ENCODE measurements around the gene SDK1.

SDK1 gene

DNA sequence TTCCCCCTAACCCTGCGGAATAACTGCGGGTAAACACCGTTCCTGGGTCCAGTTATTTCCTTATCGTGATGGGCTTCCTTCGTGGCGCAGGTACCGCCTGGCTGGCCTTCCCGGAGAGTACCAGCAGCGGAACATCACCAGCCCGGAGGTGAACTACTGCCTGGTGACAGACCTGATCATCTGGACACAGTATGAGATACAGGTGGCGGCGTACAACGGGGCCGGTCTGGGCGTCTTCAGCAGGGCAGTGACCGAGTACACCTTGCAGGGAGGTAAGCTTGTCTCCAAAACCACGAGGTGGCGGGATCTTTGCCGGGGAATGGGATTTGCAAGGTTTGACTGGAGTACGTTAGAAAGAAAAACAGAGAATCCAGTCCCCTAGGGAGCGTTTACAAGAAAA lies 716.0 kb downstream of the SDK1 start:
- no peak overlapping the region for H3K4me3 ChIP-seq (ENCODE audit: insufficient read depth in 1 of 2, low read depth in 1 of 2, low read length in 2 of 2)
- H3K9ac ChIP-seq (ENCODE audit: low read length), result no peak overlapping the region
- no peak overlapping the region for H3K14ac ChIP-seq (ENCODE audit: low read length in 2 of 2)
- no peak overlapping the region for H4K8ac ChIP-seq (ENCODE audit: low read length)
- peak overlapping the region; percentile 27 for H4K91ac ChIP-seq (ENCODE audit: low read length)
- H2AFZ ChIP-seq (ENCODE audit: low read depth, low read length), result no peak overlapping the region
- no peak overlapping the region for H3K23ac ChIP-seq (ENCODE audit: low read length in 2 of 2)
- WGBS, result 95% methylated on average over 21 of the region's 21 CpGs
- no peak overlapping the region for H3K4me2 ChIP-seq (ENCODE audit: low read length, poor library complexity, severe bottlenecking)
- H3K27me3 ChIP-seq (ENCODE audit: control insufficient read depth in 1 of 2, insufficient read depth in 1 of 2, low read length in 2 of 2), result no peaks in the 10 kb centered on the region
- H3K4me1 ChIP-seq (ENCODE audit: control insufficient read depth, insufficient read depth, low read depth, low read length), result no peaks in the 10 kb centered on the region
- no peak overlapping the region for H2AK5ac ChIP-seq (ENCODE audit: low read length, severe bottlenecking)
- no peak overlapping the region for H2BK15ac ChIP-seq (ENCODE audit: low read depth, poor library complexity, severe bottlenecking)
- no peak overlapping the region for H2BK120ac ChIP-seq (ENCODE audit: low read depth, low read length)
- peaks cover 17% of the 10 kb centered on the region for H3K9me3 ChIP-seq (ENCODE audit: control insufficient read depth, low read length)
- H3K27ac ChIP-seq (ENCODE audit: low read length, poor library complexity, severe bottlenecking), result no peak overlapping the region
- H3K18ac ChIP-seq (ENCODE audit: low read depth in 1 of 2, low read length in 2 of 2), result no peak overlapping the region
- H2BK12ac ChIP-seq (ENCODE audit: low read length in 2 of 2), result no peak overlapping the region
- H2BK5ac ChIP-seq (ENCODE audit: low read depth, low read length, poor library complexity, severe bottlenecking), result no peak overlapping the region
- H3K36me3 ChIP-seq (ENCODE audit: control insufficient read depth in 1 of 2, insufficient read depth in 2 of 2, low read depth in 1 of 2, low read length in 2 of 2), result peaks cover 4 to 20% of the 10 kb centered on the region in 2 experiments
- no peak overlapping the region for H3K4ac ChIP-seq (ENCODE audit: low read depth in 1 of 2, low read length in 2 of 2)
- no peaks in the 10 kb centered on the region for H3K79me1 ChIP-seq (replicated peaks; ENCODE audit: low read length, poor library complexity, severe bottlenecking)
- no peak for DNase-seq

DNA sequence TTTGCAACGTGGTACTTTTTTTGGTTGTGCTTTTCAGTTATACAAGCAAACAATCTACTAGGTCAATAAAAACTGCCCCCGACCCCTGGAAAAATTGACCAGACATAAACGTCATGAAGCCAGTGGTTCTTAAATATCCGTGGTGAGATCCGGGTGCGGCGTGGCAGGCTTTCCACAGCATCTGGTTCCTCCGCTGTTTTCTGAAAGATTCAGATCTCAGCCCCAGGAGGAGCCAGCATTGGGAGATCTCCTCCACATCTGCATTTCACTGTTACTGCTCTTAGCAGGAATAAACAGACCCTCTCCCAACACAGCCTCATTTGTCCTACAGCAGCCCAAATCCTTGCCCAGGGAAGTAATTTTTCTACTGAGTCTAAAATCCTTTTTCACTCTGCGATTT lies 716.7 kb downstream of the SDK1 start:
- Histone ChIP-seq H3K4me2 (ENCODE audit: low read length, poor library complexity, severe bottlenecking) (no peak overlapping the region), H2AFZ (ENCODE audit: low read depth, low read length) (no peak overlapping the region), H3K79me1 (replicated peaks; ENCODE audit: low read length, poor library complexity, severe bottlenecking) (no peaks in the 10 kb centered on the region), H2BK120ac (ENCODE audit: low read depth, low read length) (no peak overlapping the region), H3K4me3 (ENCODE audit: insufficient read depth in 1 of 2, low read depth in 1 of 2, low read length in 2 of 2) (no peak overlapping the region), H3K36me3 (ENCODE audit: control insufficient read depth in 1 of 2, insufficient read depth in 2 of 2, low read depth in 1 of 2, low read length in 2 of 2) (peaks cover 4 to 20% of the 10 kb centered on the region in 2 experiments), H3K27me3 (ENCODE audit: control insufficient read depth in 1 of 2, insufficient read depth in 1 of 2, low read length in 2 of 2) (no peaks in the 10 kb centered on the region), H3K18ac (ENCODE audit: low read depth in 1 of 2, low read length in 2 of 2) (no peak overlapping the region), H3K23ac (ENCODE audit: low read length in 2 of 2) (no peak overlapping the region), H3K4ac (ENCODE audit: low read depth in 1 of 2, low read length in 2 of 2) (no peak overlapping the region), H3K9ac (ENCODE audit: low read length) (no peak overlapping the region), H3K4me1 (ENCODE audit: control insufficient read depth, insufficient read depth, low read depth, low read length) (no peaks in the 10 kb centered on the region), H3K27ac (ENCODE audit: low read length, poor library complexity, severe bottlenecking) (no peak overlapping the region), H4K8ac (ENCODE audit: low read length) (no peak overlapping the region), H2AK5ac (ENCODE audit: low read length, severe bottlenecking) (no peak overlapping the region), H3K14ac (ENCODE audit: low read length in 2 of 2) (no peak overlapping the region), H2BK12ac (ENCODE audit: low read length in 2 of 2) (no peak overlapping the region), H2BK15ac (ENCODE audit: low read depth, poor library complexity, severe bottlenecking) (no peak overlapping the region), H2BK5ac (ENCODE audit: low read depth, low read length, poor library complexity, severe bottlenecking) (no peak overlapping the region), H4K91ac (ENCODE audit: low read length) (no peak overlapping the region), H3K9me3 (ENCODE audit: control insufficient read depth, low read length) (peaks cover 17% of the 10 kb centered on the region)
- WGBS, result 96% methylated on average over 9 of the region's 9 CpGs
- DNase-seq, result no peak

GRCh38 chr7:4018601-4019316 lies 717.7 kb downstream of the SDK1 start:
- Histone ChIP-seq H3K4me1 (ENCODE audit: control insufficient read depth, insufficient read depth, low read depth, low read length) (no peaks in the 10 kb centered on the region), H2BK120ac (ENCODE audit: low read depth, low read length) (no peak overlapping the region), H2BK12ac (ENCODE audit: low read length in 2 of 2) (no peak overlapping the region), H3K4me2 (ENCODE audit: low read length, poor library complexity, severe bottlenecking) (no peak overlapping the region), H2BK5ac (ENCODE audit: low read depth, low read length, poor library complexity, severe bottlenecking) (no peak overlapping the region), H2AK5ac (ENCODE audit: low read length, severe bottlenecking) (no peak overlapping the region), H4K8ac (ENCODE audit: low read length) (no peak overlapping the region), H3K4ac (ENCODE audit: low read depth in 1 of 2, low read length in 2 of 2) (no peak overlapping the region), H3K36me3 (ENCODE audit: control insufficient read depth in 1 of 2, insufficient read depth in 2 of 2, low read depth in 1 of 2, low read length in 2 of 2) (peaks cover 4 to 20% of the 10 kb centered on the region in 2 experiments), H3K9me3 (ENCODE audit: control insufficient read depth, low read length) (peaks cover 17% of the 10 kb centered on the region), H4K91ac (ENCODE audit: low read length) (no peak overlapping the region), H3K9ac (ENCODE audit: low read length) (no peak overlapping the region), H2AFZ (ENCODE audit: low read depth, low read length) (no peak overlapping the region), H2BK15ac (ENCODE audit: low read depth, poor library complexity, severe bottlenecking) (no peak overlapping the region), H3K27ac (ENCODE audit: low read length, poor library complexity, severe bottlenecking) (no peak overlapping the region), H3K14ac (ENCODE audit: low read length in 2 of 2) (no peak overlapping the region), H3K23ac (ENCODE audit: low read length in 2 of 2) (no peak overlapping the region), H3K18ac (ENCODE audit: low read depth in 1 of 2, low read length in 2 of 2) (no peak overlapping the region), H3K79me1 (replicated peaks; ENCODE audit: low read length, poor library complexity, severe bottlenecking) (no peaks in the 10 kb centered on the region), H3K27me3 (ENCODE audit: control insufficient read depth in 1 of 2, insufficient read depth in 1 of 2, low read length in 2 of 2) (no peaks in the 10 kb centered on the region), H3K4me3 (ENCODE audit: insufficient read depth in 1 of 2, low read depth in 1 of 2, low read length in 2 of 2) (no peak overlapping the region)
- no peak for DNase-seq
- 90% methylated on average over 7 of the region's 7 CpGs for WGBS

DNA sequence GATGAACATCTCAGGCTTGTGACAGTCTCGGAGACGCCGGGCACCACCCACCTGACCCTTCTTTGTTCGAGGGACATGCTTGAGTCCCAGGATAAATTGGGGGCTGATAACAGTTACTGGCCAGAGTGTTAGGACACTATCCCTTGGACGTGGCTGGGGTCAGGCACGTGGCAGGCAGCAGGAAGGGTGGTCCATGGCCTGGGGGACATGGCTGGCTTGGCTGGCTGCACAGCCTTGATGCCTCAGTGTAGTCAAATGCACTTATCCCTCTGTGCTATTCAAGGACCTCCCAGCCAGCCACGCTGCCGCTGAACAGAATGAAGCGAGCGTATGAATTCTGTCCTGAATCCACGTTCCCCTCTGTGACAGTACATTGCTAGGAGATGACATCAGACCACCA lies 719.0 kb downstream of the SDK1 start:
- H3K18ac ChIP-seq (ENCODE audit: low read depth in 1 of 2, low read length in 2 of 2), result no peak overlapping the region
- no peak overlapping the region for H3K14ac ChIP-seq (ENCODE audit: low read length in 2 of 2)
- no peaks in the 10 kb centered on the region for H3K27me3 ChIP-seq (ENCODE audit: control insufficient read depth in 1 of 2, insufficient read depth in 1 of 2, low read length in 2 of 2)
- peaks cover 17% of the 10 kb centered on the region for H3K9me3 ChIP-seq (ENCODE audit: control insufficient read depth, low read length)
- H2BK15ac ChIP-seq (ENCODE audit: low read depth, poor library complexity, severe bottlenecking), result no peak overlapping the region
- H3K4me1 ChIP-seq (ENCODE audit: control insufficient read depth, insufficient read depth, low read depth, low read length), result no peaks in the 10 kb centered on the region
- H3K9ac ChIP-seq (ENCODE audit: low read length), result no peak overlapping the region
- 95% methylated on average over 11 of the region's 11 CpGs for WGBS
- no peak overlapping the region for H3K4ac ChIP-seq (ENCODE audit: low read depth in 1 of 2, low read length in 2 of 2)
- H3K23ac ChIP-seq (ENCODE audit: low read length in 2 of 2), result no peak overlapping the region
- no peak overlapping the region for H4K91ac ChIP-seq (ENCODE audit: low read length)
- no peak overlapping the region for H2AFZ ChIP-seq (ENCODE audit: low read depth, low read length)
- no peak overlapping the region for H3K27ac ChIP-seq (ENCODE audit: low read length, poor library complexity, severe bottlenecking)
- no peak overlapping the region for H3K4me2 ChIP-seq (ENCODE audit: low read length, poor library complexity, severe bottlenecking)
- H2BK120ac ChIP-seq (ENCODE audit: low read depth, low read length), result no peak overlapping the region
- no peak overlapping the region for H2AK5ac ChIP-seq (ENCODE audit: low read length, severe bottlenecking)
- H2BK12ac ChIP-seq (ENCODE audit: low read length in 2 of 2), result no peak overlapping the region
- no peak overlapping the region for H2BK5ac ChIP-seq (ENCODE audit: low read depth, low read length, poor library complexity, severe bottlenecking)
- no peak overlapping the region for H4K8ac ChIP-seq (ENCODE audit: low read length)
- H3K79me1 ChIP-seq (replicated peaks; ENCODE audit: low read length, poor library complexity, severe bottlenecking), result no peaks in the 10 kb centered on the region
- DNase-seq, result no peak
- H3K4me3 ChIP-seq (ENCODE audit: insufficient read depth in 1 of 2, low read depth in 1 of 2, low read length in 2 of 2), result no peak overlapping the region
- peaks cover 4 to 20% of the 10 kb centered on the region in 2 experiments for H3K36me3 ChIP-seq (ENCODE audit: control insufficient read depth in 1 of 2, insufficient read depth in 2 of 2, low read depth in 1 of 2, low read length in 2 of 2)

All from mesenchymal stem cell (in vitro differentiated cells and primary cell).